ENCODE data around the gene CARD11. TPM values are rescaled to one million over a fixed set of nuclear protein-coding genes. Genes with fewer than 3 reads are reported as not detected.
A peak's percentile ranks its signal among the peaks of the same experiment; 100 is the strongest.

CARD11 gene
- total and polyA plus RNA-seq, 9 donors = 0.28 to 2.5 (median 0.80) TPM

- no peaks in the 10 kb centered on the region for H3K27me3 ChIP-seq
- peaks cover 11% of the 10 kb centered on the region for H3K4me1 ChIP-seq (ENCODE audit: insufficient read depth)
- no peak overlapping the region for H3K27ac ChIP-seq
- no peaks in the 10 kb centered on the region for H3K9me3 ChIP-seq
- no peak for TF ChIP-seq POLR2A (IDR thresholded peaks at IDR 0.05)
- no peak for TF ChIP-seq EP300 (IDR thresholded peaks at IDR 0.05)
- no peak for TF ChIP-seq CTCF (IDR thresholded peaks at IDR 0.05)
- H3K36me3 ChIP-seq = no peaks in the 10 kb centered on the region
- intact Hi-C loops (cut with DNase I) = no loop called here
- peak in 2 of 5 donors; percentile 7 to 15 for DNase-seq
- WGBS, 3 donors = 83 to 89% (median 88%) methylated on average over 17 of the region's 17 CpGs
- no peak overlapping the region for H3K4me3 ChIP-seq
Observed at GRCh38 chr7:2923886-2924574, 119.6 kb downstream of the CARD11 start.

- H3K4me3 ChIP-seq = no peak overlapping the region
- WGBS, 3 donors = 94 to 97% (median 96%) methylated on average over 17 of the region's 17 CpGs
- peak in 1 of 5 donors; percentile 19 for DNase-seq
- intact Hi-C loops (cut with DNase I) = no loop called here
- no peaks in the 10 kb centered on the region for H3K36me3 ChIP-seq
- no peaks in the 10 kb centered on the region for H3K9me3 ChIP-seq
- peaks cover 5% of the 10 kb centered on the region for H3K4me1 ChIP-seq (ENCODE audit: insufficient read depth)
- H3K27ac ChIP-seq = no peak overlapping the region
- TF ChIP-seq CTCF (IDR thresholded peaks at IDR 0.05) (no peak), EP300 (IDR thresholded peaks at IDR 0.05) (no peak), POLR2A (IDR thresholded peaks at IDR 0.05) (no peak)
- H3K27me3 ChIP-seq = no peaks in the 10 kb centered on the region
Observed at GRCh38 chr7:2923291-2923781, 120.3 kb downstream of the CARD11 start.

- Histone ChIP-seq H3K4me1 (ENCODE audit: insufficient read depth) (peaks cover 4% of the 10 kb centered on the region), H3K36me3 (no peaks in the 10 kb centered on the region), H3K27ac (no peak overlapping the region), H3K4me3 (no peak overlapping the region), H3K27me3 (no peaks in the 10 kb centered on the region), H3K9me3 (no peaks in the 10 kb centered on the region)
- DNase-seq = peak in 1 of 5 donors; percentile 11
- TF ChIP-seq CTCF (IDR thresholded peaks at IDR 0.05) (no peak), POLR2A (IDR thresholded peaks at IDR 0.05) (no peak), EP300 (IDR thresholded peaks at IDR 0.05) (no peak)
- 81 to 89% (median 86%) methylated on average over 15 of the region's 15 CpGs for WGBS, 3 donors
- intact Hi-C loops (cut with DNase I) = no loop called here
Observed at GRCh38 chr7:2922866-2923265, 120.8 kb downstream of the CARD11 start.

- Histone ChIP-seq H3K4me1 (ENCODE audit: insufficient read depth) (peaks cover 4% of the 10 kb centered on the region), H3K4me3 (no peak overlapping the region), H3K27ac (no peak overlapping the region), H3K36me3 (no peaks in the 10 kb centered on the region), H3K9me3 (no peaks in the 10 kb centered on the region), H3K27me3 (no peaks in the 10 kb centered on the region)
- 80 to 88% (median 83%) methylated on average over 15 to 19 of the region's 19 CpGs for WGBS, 3 donors
- intact Hi-C loops (cut with DNase I) = no loop called here
- TF ChIP-seq CTCF (IDR thresholded peaks at IDR 0.05) (no peak), POLR2A (IDR thresholded peaks at IDR 0.05) (no peak), EP300 (IDR thresholded peaks at IDR 0.05) (no peak)
- peak in 1 of 5 donors; percentile 17 for DNase-seq
Observed at GRCh38 chr7:2922348-2922691, 121.3 kb downstream of the CARD11 start.

Measured in ovary (tissue), 9 donors.